Prostate gland (tissue), 2 donors: Measurements from ENCODE around the gene BLTP3B.

ENCODE experiments used
- CTCF ChIP-seq, 4 experiments: fragments of 200-600 bp in 2 of 4; fragments of 450-650 bp in 2 of 4; sonication (generic) in 2 of 4; IDR thresholded peaks; 1 replicate in 3 of 4; 2 replicates in 1 of 4; pipeline ENCODE4 v1.5.1; 2016 to 2019; ENCODE audit warnings: antibody characterized with exemption in 4 of 4, mild to moderate bottlenecking in 2 of 4, moderate library complexity in 2 of 4
- POLR2A ChIP-seq: fragments of 450-650 bp; IDR thresholded peaks from one replicate; pipeline ENCODE4 v1.6.1; 2016; ENCODE audit warnings: antibody characterized with exemption, mild to moderate bottlenecking
- POLR2AphosphoS5 ChIP-seq: sonication (generic); formaldehyde crosslinking; IDR thresholded peaks from one replicate; pipeline ENCODE4 v1.6.1; 2017; ENCODE audit warnings: antibody characterized with exemption

DNA sequence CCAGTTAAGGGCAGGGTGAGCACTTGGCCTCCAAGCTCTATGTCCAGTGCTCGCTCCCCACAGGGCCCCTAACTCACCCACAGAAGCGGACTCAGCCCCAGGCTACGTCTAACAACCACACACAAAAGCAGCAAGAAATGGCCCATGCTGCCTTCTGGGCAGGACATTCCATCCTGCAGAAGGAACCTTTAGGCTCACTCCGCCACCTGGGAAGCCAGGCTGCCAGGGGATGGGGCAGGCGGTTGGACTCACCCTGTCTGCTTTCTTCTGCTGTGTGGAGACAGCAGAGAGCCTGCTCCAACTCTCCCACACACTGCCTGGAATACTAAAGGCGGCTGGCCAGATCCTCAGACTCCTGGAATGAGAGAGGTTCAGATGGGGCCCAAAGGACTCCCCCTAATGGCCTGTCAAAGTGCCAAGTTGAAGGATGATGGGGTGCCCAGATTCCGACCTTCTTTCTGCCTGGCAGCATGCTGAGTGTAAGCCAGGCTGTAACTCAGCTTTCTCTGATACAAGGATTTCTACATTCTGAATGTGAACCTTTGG, 27.7 kb upstream of the BLTP3B start:
- TF ChIP-seq POLR2A (no peak), CTCF (IDR thresholded peaks at IDR 0.05) (no peak), POLR2AphosphoS5 (no peak)
